GM13977 (cell line): ENCODE results near the gene MOCOS.

Experiments used
- DNase-seq: peaks from one replicate; pipeline ENCODE4 v3.0.0; 2012; ENCODE audit warnings: low spot score
- CTCF ChIP-seq: IDR thresholded peaks from 2 replicates; pipeline ENCODE4 v1.5.1; 2012; ENCODE audit warnings: mild to moderate bottlenecking, control low read depth; ENCODE audit not compliant: insufficient read depth; ENCODE audit errors: extremely low read depth, missing control alignments
- in situ Hi-C: fragments of 300-500 bp; cut with MboI; formaldehyde crosslinking; loops from one replicate; pipeline ENCODE4 v1.12.0; 2022; ENCODE audit warnings: low sequenced_read_pairs, low pct_unique_long_range_greater_than_20kb, mixed read lengths, inconsistent platforms; ENCODE audit not compliant: unreplicated experiment

The MOCOS gene

GRCh38 chr18:36303211-36303844, 116.0 kb downstream of the MOCOS start:
- in situ Hi-C loops = no loop called here
- DNase-seq = no peak
- TF ChIP-seq CTCF = no peak

GRCh38 chr18:36304723-36305122, 117.4 kb downstream of the MOCOS start:
- TF ChIP-seq CTCF = no peak
- in situ Hi-C loops = no loop called here
- DNase-seq = no peak

GRCh38 chr18:36305375-36305774, 118.1 kb downstream of the MOCOS start:
- no peak for TF ChIP-seq CTCF
- in situ Hi-C loops = no loop called here
- DNase-seq = no peak

GRCh38 chr18:36307513-36307912, 120.2 kb downstream of the MOCOS start:
- DNase-seq = no peak
- in situ Hi-C loops = no loop called here
- no peak for TF ChIP-seq CTCF

- DNase-seq = no peak
- TF ChIP-seq CTCF = no peak
- in situ Hi-C loops = no loop called here
These were observed 121.6 kb downstream of the MOCOS start for GRCh38 chr18:36308711-36309435.

GRCh38 chr18:36309436-36310391, 122.4 kb downstream of the MOCOS start:
- no peak for TF ChIP-seq CTCF
- no peak for DNase-seq
- in situ Hi-C loops = no loop called here
